HEK293 (cell line): Measurements from ENCODE around the gene FKBP3.

Source experiments
- CTCF ChIA-PET: fragments of 350-600 bp; formaldehyde crosslinking; extraction: SDS; loops from one replicate; lab custom pipeline; 2021; ENCODE audit warnings: antibody characterized with exemption; lab: Yijun Ruan, JAX
- POLR2A ChIA-PET: fragments of 300-600 bp; formaldehyde crosslinking; extraction: SDS; loops from one replicate; lab custom pipeline; 2020; ENCODE audit warnings: antibody characterized with exemption, inconsistent platforms; lab: Yijun Ruan, JAX
- H3K27ac ChIP-seq: fragments of 200-500 bp; sonication (Bioruptor generic); 2 replicates; pipeline ENCODE4 v1.5.1; 2014; ENCODE audit warnings: low read depth, low read length, control low read depth, inconsistent platforms; ENCODE audit errors: extremely low read depth
- H3K36me3 ChIP-seq, 2 experiments: fragments of 200-500 bp in 1 of 2; sonication (Bioruptor generic) in 1 of 2; 1 replicate in 1 of 2; 2 replicates in 1 of 2; pipeline ENCODE4 v1.5.1; 2014 to 2017; ENCODE audit warnings: inconsistent platforms in 2 of 2, low read length in 2 of 2; ENCODE audit not compliant: control insufficient read depth in 2 of 2, insufficient read depth in 1 of 2
- H3K4me1 ChIP-seq: fragments of 200-500 bp; sonication (Bioruptor generic); 2 replicates; pipeline ENCODE4 v1.5.1; 2014; ENCODE audit warnings: mild to moderate bottlenecking, low read length, inconsistent platforms; ENCODE audit not compliant: control insufficient read depth, insufficient read depth
- H3K4me3 ChIP-seq: 2 replicates; pipeline ENCODE4 v1.5.1; 2011; ENCODE audit warnings: low read depth, mild to moderate bottlenecking, control low read depth, low read length, moderate library complexity
- H3K9me3 ChIP-seq: fragments of 200-500 bp; sonication (Bioruptor generic); 2 replicates; pipeline ENCODE4 v1.5.1; 2014; ENCODE audit warnings: low read depth, low read length, inconsistent platforms; ENCODE audit not compliant: control insufficient read depth, insufficient read depth
- HOXC10 ChIP-seq: sonication (generic); formaldehyde crosslinking; IDR thresholded peaks from 2 replicates; pipeline ENCODE4 v1.8.1; 2023; ENCODE audit warnings: mild to moderate bottlenecking, missing genetic modification reagents
- KLF16 ChIP-seq: fragments of 450-650 bp; formaldehyde crosslinking; IDR thresholded peaks from 2 replicates; pipeline ENCODE4 v1.5.1; 2017; ENCODE audit warnings: missing biosample characterization, missing genetic modification characterization
- KLF7 ChIP-seq: fragments of 450-650 bp; formaldehyde crosslinking; IDR thresholded peaks from 2 replicates; pipeline ENCODE4 v1.5.1; 2016; ENCODE audit warnings: missing biosample characterization, missing genetic modification characterization, borderline replicate concordance
- KLF9 ChIP-seq: fragments of 450-650 bp; formaldehyde crosslinking; IDR thresholded peaks from 2 replicates; pipeline ENCODE4 v1.5.1; 2016; ENCODE audit warnings: missing biosample characterization, missing genetic modification characterization, low read depth
- MYNN ChIP-seq: fragments of 450-650 bp; formaldehyde crosslinking; IDR thresholded peaks from 2 replicates; pipeline ENCODE4 v1.5.1; 2016; ENCODE audit warnings: missing biosample characterization, missing genetic modification characterization, borderline replicate concordance
- REST ChIP-seq: fragments of 450-650 bp; formaldehyde crosslinking; IDR thresholded peaks from 2 replicates; pipeline ENCODE4 v1.5.1; 2016; ENCODE audit warnings: missing biosample characterization, missing genetic modification characterization
- ZBTB1 ChIP-seq: fragments of 450-650 bp; formaldehyde crosslinking; IDR thresholded peaks from 2 replicates; pipeline ENCODE4 v1.5.1; 2016; ENCODE audit warnings: missing biosample characterization, missing genetic modification characterization
- ZBTB17 ChIP-seq: fragments of 450-650 bp; formaldehyde crosslinking; IDR thresholded peaks from 2 replicates; pipeline ENCODE4 v1.5.1; 2016; ENCODE audit warnings: missing biosample characterization, missing genetic modification characterization
- ZNF121 ChIP-seq: fragments of 450-650 bp; formaldehyde crosslinking; IDR thresholded peaks from 2 replicates; pipeline ENCODE4 v1.5.1; 2016; ENCODE audit warnings: missing biosample characterization, missing genetic modification characterization
- ZNF133 ChIP-seq: fragments of 450-650 bp; formaldehyde crosslinking; IDR thresholded peaks from 2 replicates; pipeline ENCODE4 v1.5.1; 2016; ENCODE audit warnings: missing biosample characterization, missing genetic modification characterization
- ZNF146 ChIP-seq: fragments of 450-650 bp; formaldehyde crosslinking; IDR thresholded peaks from 2 replicates; pipeline ENCODE4 v1.5.1; 2016; ENCODE audit warnings: missing biosample characterization, missing genetic modification characterization
- ZNF157 ChIP-seq: fragments of 450-650 bp; formaldehyde crosslinking; IDR thresholded peaks from 2 replicates; pipeline ENCODE4 v1.5.1; 2016; ENCODE audit warnings: missing biosample characterization, missing genetic modification characterization
- ZNF174 ChIP-seq: fragments of 450-650 bp; formaldehyde crosslinking; IDR thresholded peaks from 2 replicates; pipeline ENCODE4 v1.5.0; 2017; ENCODE audit warnings: missing biosample characterization, mild to moderate bottlenecking, missing genetic modification characterization
- ZNF2 ChIP-seq: fragments of 450-650 bp; formaldehyde crosslinking; IDR thresholded peaks from 2 replicates; pipeline ENCODE4 v1.5.1; 2016; ENCODE audit warnings: missing biosample characterization, missing genetic modification characterization
- ZNF221 ChIP-seq: fragments of 450-650 bp; formaldehyde crosslinking; IDR thresholded peaks from 2 replicates; pipeline ENCODE4 v1.5.1; 2017; ENCODE audit warnings: missing biosample characterization, missing genetic modification characterization, borderline replicate concordance
- ZNF398 ChIP-seq: fragments of 450-650 bp; formaldehyde crosslinking; IDR thresholded peaks from 2 replicates; pipeline ENCODE4 v1.5.1; 2017; ENCODE audit warnings: missing biosample characterization, missing genetic modification characterization
- ZNF48 ChIP-seq: fragments of 450-650 bp; formaldehyde crosslinking; IDR thresholded peaks from 2 replicates; pipeline ENCODE4 v1.5.1; 2016; ENCODE audit warnings: missing biosample characterization, missing genetic modification characterization
- ZNF571 ChIP-seq: fragments of 450-650 bp; formaldehyde crosslinking; IDR thresholded peaks from 2 replicates; pipeline ENCODE4 v1.5.0; 2017; ENCODE audit warnings: missing biosample characterization, missing genetic modification characterization
- ZNF670 ChIP-seq: fragments of 450-650 bp; formaldehyde crosslinking; IDR thresholded peaks from 2 replicates; pipeline ENCODE4 v1.5.1; 2016; ENCODE audit warnings: missing biosample characterization, missing genetic modification characterization, low read depth
- ZNF677 ChIP-seq: fragments of 450-650 bp; IDR thresholded peaks from 2 replicates; pipeline ENCODE4 v1.5.0; 2018; ENCODE audit warnings: missing biosample characterization, mild to moderate bottlenecking, missing genetic modification characterization, moderate library complexity
- ZNF701 ChIP-seq: fragments of 450-650 bp; formaldehyde crosslinking; IDR thresholded peaks from 2 replicates; pipeline ENCODE4 v1.5.1; 2016; ENCODE audit warnings: missing biosample characterization, missing genetic modification characterization
- ZNF830 ChIP-seq: fragments of 450-650 bp; IDR thresholded peaks from 2 replicates; pipeline ENCODE4 v1.5.0; 2018; ENCODE audit warnings: missing biosample characterization, missing genetic modification characterization, low read depth, mild to moderate bottlenecking, moderate library complexity
- ZNF837 ChIP-seq: fragments of 450-650 bp; formaldehyde crosslinking; IDR thresholded peaks from 2 replicates; pipeline ENCODE4 v1.5.1; 2016; ENCODE audit warnings: missing biosample characterization, missing genetic modification characterization

Gene FKBP3

GRCh38 chr14:45181329-45181728, 47.0 kb upstream of the FKBP3 start:
- no peak overlapping the region for H3K4me3 ChIP-seq
- no peaks in the 10 kb centered on the region for H3K4me1 ChIP-seq
- no peaks in the 10 kb centered on the region for H3K9me3 ChIP-seq
- POLR2A ChIA-PET = no interaction called here
- peaks cover 6 to 19% of the 10 kb centered on the region in 2 experiments for H3K36me3 ChIP-seq
- CTCF ChIA-PET = interaction anchor here (0.7 kb wide), 1 partner anchor 52 kb away, joined by 3 read pairs; no protein-coding TSS in a partner anchor
- no peak overlapping the region for H3K27ac ChIP-seq
- TF ChIP-seq ZNF121 (tag by site-specific recombination) = no peak
- no peak for TF ChIP-seq ZNF398 (tag by site-specific recombination)
- TF ChIP-seq REST (tag by site-specific recombination) = no peak
- TF ChIP-seq ZNF677 = no peak
- no peak for TF ChIP-seq ZNF670 (tag by site-specific recombination)

- TF ChIP-seq ZBTB1 = no peak
- no peak for TF ChIP-seq ZNF133 (tag by site-specific recombination)
- no peak for TF ChIP-seq ZNF701 (tag by site-specific recombination)
- no peak for TF ChIP-seq KLF16
- TF ChIP-seq ZNF157 = no peak
- no peak for TF ChIP-seq ZNF2
- TF ChIP-seq ZBTB17 = no peak
- TF ChIP-seq ZNF571 (tag by site-specific recombination) = no peak
- TF ChIP-seq MYNN (tag by site-specific recombination) = no peak
- no peak for TF ChIP-seq KLF9
- no peaks in the 10 kb centered on the region for H3K4me1 ChIP-seq
- ChIA-PET CTCF (no interaction called here), POLR2A (no interaction called here)
- H3K9me3 ChIP-seq = no peaks in the 10 kb centered on the region
- H3K36me3 ChIP-seq = peaks cover 21 to 24% of the 10 kb centered on the region in 2 experiments
- no peak overlapping the region for H3K4me3 ChIP-seq
- H3K27ac ChIP-seq = no peak overlapping the region
Observed at GRCh38 chr14:45177076-45177475, 42.8 kb upstream of the FKBP3 start.

- peaks cover 26 to 35% of the 10 kb centered on the region in 2 experiments for H3K36me3 ChIP-seq
- TF ChIP-seq ZNF837 (tag by site-specific recombination) (no peak), ZNF48 (tag by site-specific recombination) (no peak), ZNF830 (tag by site-specific recombination) (no peak), HOXC10 (CRISPR knock-in tag) (no peak), ZNF146 (tag by site-specific recombination) (no peak), KLF7 (tag by site-specific recombination) (no peak), ZNF221 (tag by site-specific recombination) (no peak), ZNF174 (tag by site-specific recombination) (no peak)
- H3K4me1 ChIP-seq = no peaks in the 10 kb centered on the region
- no peak overlapping the region for H3K4me3 ChIP-seq
- no peak overlapping the region for H3K27ac ChIP-seq
- ChIA-PET POLR2A (no interaction called here), CTCF (interaction anchor here (0.6 to 1.3 kb wide), 2 partner anchors 32 to 100 kb away, joined by 3 read pairs; no protein-coding TSS in a partner anchor)
- H3K9me3 ChIP-seq = no peaks in the 10 kb centered on the region
Observed at GRCh38 chr14:45169906-45170305, 35.6 kb upstream of the FKBP3 start.
